ENCODE measurements around the gene BBX.

The BBX gene

DNA sequence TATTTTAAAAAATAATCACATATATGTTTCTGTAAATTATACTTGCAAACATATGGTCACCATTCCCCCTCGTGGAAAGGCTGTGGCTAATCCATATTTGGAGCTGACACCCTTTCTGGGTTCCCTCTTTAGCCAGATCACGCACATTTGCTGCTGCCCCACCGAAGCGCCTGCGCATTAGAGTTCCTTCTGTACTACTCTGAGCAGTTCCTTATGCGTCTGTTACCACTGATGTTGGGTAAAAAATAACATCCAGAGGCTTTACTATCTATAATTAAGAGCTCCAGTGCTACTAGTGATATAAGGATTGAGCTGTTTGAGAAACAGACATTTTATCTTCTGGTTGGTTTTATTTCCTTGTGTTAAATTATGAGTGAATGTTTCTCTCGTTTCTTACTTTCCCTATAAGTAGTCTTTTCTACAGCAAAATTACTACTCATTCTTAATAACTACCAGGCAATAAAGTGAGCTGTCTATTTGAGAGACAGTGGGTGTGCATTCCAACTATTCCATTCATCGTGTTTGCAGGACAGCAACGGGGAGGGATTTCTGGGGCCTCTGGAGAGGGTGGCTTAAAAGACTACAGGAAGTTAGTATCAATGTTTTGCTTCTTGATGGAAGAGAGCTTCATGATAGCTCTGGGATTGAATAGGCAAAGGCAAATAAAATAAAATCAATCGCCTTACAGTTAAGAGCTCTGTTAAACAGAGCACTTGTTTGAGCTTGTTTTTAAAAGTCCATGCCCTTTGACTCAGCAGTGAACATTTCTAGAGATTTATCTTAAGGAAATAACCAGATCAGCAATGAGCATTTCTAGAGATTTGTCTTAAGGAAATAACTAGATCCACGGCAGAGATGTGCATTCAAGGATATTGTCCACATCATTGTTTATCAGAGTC, 322.9 kb downstream of the BBX start:
- no peak for DNase-seq (ENCODE audit: low read depth in 2 of 2)

GRCh38 chr3:107846279-107846852, 323.6 kb downstream of the BBX start:
- no peak for DNase-seq (ENCODE audit: low read depth in 2 of 2)

GRCh38 chr3:107847791-107848190, 325.0 kb downstream of the BBX start:
- DNase-seq (ENCODE audit: low read depth in 2 of 2), result no peak

GRCh38 chr3:107848351-107848915, 325.7 kb downstream of the BBX start:
- DNase-seq (ENCODE audit: low read depth in 2 of 2), result no peak

DNA sequence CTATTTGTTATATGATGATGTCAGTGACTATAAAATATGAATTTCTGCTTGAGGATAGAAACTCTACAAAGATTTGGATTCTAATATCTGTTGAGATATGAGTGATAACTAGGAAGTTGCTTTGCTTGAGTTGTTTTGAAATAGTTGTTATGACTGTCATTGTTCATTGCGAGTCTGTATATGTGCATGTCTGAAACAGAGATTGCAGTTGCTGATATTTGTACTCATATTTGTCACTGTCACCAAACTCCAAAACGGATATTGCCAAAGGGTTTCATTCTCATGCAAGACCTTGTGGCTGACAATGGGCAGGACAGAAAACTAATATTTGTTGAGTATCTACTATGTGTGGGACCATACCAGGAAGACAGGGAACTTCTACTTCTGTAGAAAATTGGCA, 327.9 kb downstream of the BBX start:
- no peak for DNase-seq (ENCODE audit: low read depth in 2 of 2)

GRCh38 chr3:107853821-107854220, 331.1 kb downstream of the BBX start:
- DNase-seq (ENCODE audit: low read depth in 2 of 2), result no peak

DNA sequence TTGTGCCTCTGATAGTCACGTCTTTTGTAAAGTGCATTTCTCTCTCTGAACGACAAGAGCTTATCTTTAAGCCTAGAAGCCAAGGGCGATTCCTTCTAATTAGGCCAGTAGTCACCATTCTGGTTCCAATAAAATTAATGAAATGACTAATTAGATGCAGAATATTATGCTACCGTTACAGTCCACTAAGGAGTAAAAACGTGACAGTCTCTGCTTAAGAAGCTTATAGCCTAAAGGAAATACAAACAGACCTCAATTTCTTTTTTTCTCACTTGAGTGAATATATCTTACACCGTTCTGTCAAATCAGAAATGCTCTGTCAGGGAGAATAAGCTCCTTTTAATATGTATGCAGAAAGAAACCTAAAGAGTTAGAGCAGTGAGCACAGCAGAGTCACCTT, 332.0 kb downstream of the BBX start:
- no peak for DNase-seq (ENCODE audit: low read depth in 2 of 2)

DNA sequence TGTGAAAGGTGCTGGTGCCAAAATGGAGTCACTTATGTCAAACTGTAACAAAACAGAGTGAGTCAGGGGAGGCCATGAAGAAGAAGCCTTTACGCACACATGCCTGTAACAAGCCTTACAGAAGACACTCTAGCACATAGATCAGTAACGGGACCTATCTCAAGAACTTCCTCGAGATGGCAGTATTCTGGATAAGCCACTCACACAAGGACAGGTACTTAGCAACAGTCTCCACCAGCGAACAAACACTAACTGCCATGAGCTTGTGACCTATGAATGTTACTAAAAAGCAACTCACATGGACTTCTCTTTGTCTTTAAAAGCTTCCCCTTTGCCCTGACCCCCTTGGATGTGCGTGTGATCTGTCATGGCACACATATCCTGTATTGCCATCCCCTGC, 332.9 kb downstream of the BBX start:
- DNase-seq (ENCODE audit: low read depth in 2 of 2), result no peak

DNA sequence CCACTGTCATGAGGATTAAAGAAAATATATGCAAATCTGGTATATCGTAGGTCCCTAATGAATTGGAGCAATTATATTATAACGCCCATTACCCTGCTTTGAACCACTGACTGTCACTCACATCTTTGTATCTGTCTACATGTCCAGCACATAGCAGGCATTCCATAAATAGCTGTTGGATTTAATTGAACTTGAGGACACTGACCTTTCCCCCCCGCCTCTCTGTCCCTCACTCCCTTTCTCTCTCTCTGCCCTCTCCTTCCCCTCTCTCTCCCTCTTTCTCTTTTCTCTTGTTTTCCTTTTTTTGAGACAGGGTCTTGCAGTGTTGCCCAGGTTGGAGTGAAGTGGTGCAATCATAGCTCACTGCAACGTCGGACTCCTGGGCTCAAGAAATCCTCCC, 335.1 kb downstream of the BBX start:
- DNase-seq (ENCODE audit: low read depth in 2 of 2), result no peak

GRCh38 chr3:107858876-107859275, 336.1 kb downstream of the BBX start:
- DNase-seq (ENCODE audit: low read depth in 2 of 2), result no peak
